GM12873 (cell line): ENCODE results near the gene RANBP1.

ENCODE experiments used
- CTCF ChIP-seq: IDR thresholded peaks from 2 replicates; pipeline ENCODE4 v1.5.1; 2012; ENCODE audit warnings: low read depth, mild to moderate bottlenecking, moderate library complexity, low read length, control low read depth; ENCODE audit not compliant: insufficient read depth; ENCODE audit errors: missing control alignments

Gene RANBP1

DNA sequence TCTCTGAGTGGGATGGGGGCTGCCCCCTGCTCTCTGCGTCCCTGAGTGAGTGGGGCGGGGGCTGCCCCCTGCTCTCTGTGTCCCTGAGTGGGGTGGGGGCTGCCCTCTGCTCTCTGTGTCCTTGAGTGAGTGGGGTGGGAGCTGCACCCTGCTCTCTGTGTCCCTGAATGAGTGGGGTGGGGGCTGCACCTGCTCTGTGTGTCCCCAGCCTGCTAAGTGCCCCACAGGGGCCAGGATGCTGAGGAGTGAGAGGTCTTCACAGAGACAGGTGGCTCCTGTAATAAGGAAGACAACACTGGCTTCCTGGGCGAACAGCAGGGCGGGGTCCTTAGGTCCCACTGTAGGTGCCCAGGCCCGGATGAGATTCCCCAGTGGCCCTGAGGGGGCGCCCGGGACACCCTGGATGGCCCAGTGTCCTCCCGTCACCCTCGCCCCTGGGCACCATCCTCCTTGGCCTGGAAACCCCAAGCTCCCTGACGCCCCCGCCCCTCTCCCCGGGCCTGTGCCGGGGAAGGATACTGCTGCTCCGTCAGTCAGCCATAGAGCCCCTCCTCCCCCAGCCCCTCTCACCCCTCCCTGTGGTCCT, 38.8 kb downstream of the RANBP1 start:
- TF ChIP-seq CTCF: peak; percentile 23

DNA sequence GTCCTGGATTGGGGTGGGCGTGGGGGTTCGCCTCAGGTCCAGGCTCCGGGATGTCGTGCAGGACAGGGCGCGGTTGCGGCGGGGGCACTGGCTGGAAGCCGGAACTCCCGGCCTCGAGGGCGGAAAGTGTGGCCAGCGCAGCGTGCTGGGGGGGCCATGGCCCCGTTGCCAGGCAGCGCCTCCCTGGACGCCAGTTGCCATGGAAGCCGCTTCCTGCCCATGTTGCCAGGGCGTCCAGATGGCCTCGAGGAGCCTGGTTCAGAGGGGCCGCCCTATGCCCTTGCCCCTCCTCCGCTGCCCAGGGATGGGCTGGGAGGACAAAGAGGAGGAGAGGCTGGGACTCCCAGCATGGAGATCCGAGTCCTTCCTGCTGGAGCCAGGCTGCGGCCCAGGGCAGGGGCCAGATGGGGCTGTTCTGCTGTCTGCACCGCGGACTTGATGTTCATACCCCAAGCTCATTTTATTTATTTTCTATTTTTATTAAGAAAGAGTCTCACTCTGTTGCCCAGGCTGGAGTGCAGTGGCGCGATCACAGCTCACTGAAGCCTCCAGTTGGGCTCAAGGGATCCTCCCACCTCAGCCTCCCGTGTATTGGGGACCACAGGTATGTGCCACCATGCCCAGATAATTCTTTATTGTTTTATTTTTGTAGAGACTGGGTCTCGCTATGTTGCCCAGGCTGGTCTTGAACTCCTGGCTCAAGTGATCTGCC, 39.6 kb downstream of the RANBP1 start:
- TF ChIP-seq CTCF: no peak

DNA sequence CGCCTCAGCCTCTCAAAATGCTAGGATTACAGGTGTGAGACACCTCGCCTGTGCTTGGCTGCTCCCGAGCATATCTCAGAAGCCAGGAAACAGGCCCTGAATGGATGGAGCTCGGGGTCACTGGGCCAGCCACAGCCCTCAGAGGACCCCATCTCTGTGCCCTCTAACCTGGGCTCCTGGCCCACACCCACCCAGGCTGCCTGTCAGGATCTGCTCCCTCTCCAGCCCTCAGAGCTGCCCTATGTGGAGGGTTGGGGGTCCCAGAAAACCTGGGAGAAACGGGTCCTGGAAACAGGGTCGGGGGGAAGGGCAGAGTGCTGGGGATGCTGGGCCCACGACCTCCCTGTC, 40.1 kb downstream of the RANBP1 start:
- no peak for TF ChIP-seq CTCF

- TF ChIP-seq CTCF: peak; percentile 98
These were observed 40.9 kb downstream of the RANBP1 start for GRCh38 chr22:20156611-20157429.

DNA sequence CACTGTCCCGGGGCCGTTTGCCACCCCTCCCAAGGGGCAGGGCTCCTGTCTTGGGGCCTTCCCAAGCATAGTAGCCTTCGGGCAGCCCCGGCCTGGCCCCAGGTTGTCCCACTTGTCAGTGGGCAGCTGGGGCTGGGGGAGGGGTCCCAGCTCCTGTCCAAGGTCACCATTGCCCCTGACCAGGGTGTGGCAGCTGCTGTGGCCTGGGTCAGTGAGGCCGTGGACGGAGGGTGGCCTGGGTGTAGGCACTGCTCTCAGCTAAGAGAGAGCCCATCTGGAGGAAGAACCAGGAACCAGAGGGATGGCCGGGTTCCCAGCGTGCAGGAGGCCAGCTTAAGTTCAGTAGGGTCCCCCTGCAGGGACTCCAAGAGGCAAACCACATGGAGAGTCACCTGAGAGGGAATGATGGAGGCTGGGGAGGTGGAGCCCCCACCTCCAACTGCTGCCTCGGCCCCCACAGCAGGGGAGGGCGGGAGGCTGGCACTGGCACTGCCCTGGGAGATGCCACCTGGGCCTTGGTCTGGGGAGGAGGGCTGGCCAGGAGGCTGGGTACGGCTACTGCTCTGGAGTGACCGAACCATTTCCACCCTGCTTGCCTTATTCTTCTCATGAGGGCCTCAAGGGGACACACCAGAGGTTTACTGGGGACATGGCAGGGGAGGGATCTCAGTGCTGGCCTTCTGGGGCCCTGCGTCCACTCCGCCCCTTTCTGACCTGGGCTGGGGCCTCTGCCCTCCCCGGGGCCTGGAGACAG, 41.7 kb downstream of the RANBP1 start:
- TF ChIP-seq CTCF: no peak

DNA sequence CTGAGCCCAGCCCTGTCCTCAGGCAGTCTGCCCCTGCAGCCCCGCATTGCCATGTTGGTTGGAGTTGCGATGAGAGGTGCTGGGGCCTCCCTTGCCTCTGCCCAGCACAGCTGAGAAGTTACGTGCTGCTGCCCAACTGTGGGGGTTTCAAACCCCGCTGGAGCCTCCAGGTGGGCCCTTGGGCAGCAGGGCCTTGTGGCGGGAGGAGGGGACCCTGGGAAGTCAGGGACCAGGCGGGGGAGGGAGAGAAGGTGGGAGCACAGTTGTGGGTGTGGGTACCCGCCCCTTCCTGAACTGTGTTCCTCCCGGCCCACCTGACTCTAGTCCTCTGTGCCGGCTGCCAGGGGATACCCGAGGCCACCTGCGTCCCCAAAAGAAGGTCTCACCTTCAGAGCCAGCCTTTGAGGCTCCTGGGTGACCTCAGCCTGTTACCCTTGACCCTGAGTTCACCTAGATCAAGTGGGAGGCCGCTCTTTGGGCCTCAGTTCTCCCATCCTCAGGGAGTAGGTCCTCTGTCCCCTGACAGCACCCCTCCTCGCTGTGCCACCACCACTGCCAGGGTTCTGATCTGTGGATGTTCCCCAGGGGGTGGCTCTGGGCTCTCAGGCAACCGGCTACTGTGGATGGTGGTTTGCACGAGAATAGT, 42.6 kb downstream of the RANBP1 start:
- no peak for TF ChIP-seq CTCF
